GM13976 (cell line): ENCODE results near the gene MRPS14.

ENCODE experiments used
- DNase-seq: peaks from one replicate; pipeline ENCODE4 v3.0.0; 2012; ENCODE audit warnings: low spot score
- CTCF ChIP-seq: IDR thresholded peaks from 2 replicates; pipeline ENCODE4 v1.5.1; 2012; ENCODE audit warnings: borderline replicate concordance, mild to moderate bottlenecking; ENCODE audit not compliant: insufficient read depth; ENCODE audit errors: extremely low read depth, missing control alignments, control extremely low read depth
- in situ Hi-C: fragments of 300-500 bp; cut with MboI; formaldehyde crosslinking; loops from one replicate; pipeline ENCODE4 v1.12.0; 2022; ENCODE audit warnings: low sequenced_read_pairs, mixed read lengths, inconsistent platforms; ENCODE audit not compliant: unreplicated experiment

Gene MRPS14

DNA sequence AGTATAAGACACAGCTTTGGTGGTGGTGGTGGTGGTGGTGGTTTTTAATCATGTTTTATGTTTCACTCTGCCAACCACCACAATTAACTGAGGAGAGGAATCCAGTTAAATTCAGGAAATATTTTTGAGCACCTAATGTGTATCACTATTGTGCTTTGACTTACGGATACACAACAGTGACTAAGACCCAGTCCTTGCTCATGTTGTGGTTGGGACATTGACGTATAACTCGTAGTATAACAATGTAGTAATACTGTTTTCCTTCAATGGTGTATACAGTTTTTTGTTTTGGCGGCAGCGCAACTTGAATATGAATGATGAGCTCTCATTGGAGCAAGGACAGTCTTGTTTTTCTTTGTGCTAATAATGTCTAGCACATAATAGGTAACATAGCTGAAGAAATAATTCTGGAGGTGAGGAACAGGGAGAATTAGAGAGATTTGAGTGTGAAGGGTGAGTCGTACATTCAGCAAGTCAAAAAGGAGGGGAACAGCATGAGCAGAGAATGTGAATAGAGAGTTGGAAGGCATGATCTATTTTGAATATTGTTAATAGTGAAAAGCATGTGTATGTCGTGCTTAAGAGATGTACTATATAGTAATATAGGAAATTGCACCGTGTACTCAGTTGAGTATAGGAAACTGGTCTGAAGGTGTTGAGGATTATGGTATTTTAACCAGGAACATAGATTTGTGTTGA lies 18.0 kb downstream of the MRPS14 start:
- in situ Hi-C loops = no loop called here
- DNase-seq = no peak
- no peak for TF ChIP-seq CTCF

DNA sequence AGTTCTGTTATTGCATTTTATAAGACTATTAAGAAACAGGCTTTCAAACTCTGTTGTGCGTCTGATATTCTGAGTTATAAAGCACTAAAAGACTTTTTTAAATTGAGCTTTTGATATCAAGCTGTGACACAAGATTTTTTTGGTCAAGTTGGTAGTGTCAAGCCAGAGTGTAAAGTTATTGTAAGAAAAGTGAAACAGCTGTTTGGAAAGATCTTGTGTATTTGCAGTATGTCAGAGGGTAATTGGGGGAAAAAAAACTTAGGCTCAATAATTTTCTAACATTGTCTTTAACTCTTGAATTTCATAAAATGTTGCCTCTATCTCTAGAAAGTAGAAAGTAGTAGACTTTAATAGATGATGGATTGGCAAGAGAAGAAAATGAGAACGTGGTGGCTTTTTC lies 19.7 kb downstream of the MRPS14 start:
- in situ Hi-C loops = no loop called here

DNA sequence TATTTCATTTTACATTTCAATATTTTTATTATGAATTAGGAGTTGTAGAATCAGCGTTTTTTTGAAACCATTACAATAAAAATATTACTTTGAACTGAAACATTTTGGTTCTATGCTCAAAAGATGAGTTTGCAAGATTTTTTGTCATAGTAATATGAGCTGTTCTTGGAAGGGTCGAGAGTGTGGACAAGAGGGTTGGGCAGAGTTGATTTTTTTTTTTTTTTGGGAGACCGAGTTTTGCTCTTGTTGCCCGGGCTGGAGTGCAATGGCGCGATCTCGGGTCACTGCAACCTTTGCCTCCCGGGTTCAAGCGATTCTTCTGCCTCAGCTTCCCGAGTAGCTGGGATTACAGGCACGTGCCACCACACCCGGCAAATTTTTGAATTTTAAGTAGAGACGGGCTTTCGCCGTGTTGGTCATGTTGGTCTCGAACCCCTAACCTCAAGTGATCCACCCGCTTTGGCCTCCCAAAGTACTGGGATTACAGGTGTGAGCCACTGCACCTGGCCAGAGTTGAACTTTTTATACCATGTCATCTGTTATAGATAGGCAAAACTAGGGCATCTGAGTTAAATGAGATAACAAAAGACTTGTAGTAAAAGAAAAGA lies 20.2 kb downstream of the MRPS14 start:
- no peak for DNase-seq
- TF ChIP-seq CTCF = no peak
- in situ Hi-C loops = no loop called here

More for the DNA sequence above, 19.7 kb downstream of the MRPS14 start:
- no peak for TF ChIP-seq CTCF
- DNase-seq = no peak

- no peak for TF ChIP-seq CTCF
- DNase-seq = no peak
- in situ Hi-C loops = no loop called here
Measured at GRCh38 chr1:175000697-175001187, 22.5 kb downstream of the MRPS14 start.

DNA sequence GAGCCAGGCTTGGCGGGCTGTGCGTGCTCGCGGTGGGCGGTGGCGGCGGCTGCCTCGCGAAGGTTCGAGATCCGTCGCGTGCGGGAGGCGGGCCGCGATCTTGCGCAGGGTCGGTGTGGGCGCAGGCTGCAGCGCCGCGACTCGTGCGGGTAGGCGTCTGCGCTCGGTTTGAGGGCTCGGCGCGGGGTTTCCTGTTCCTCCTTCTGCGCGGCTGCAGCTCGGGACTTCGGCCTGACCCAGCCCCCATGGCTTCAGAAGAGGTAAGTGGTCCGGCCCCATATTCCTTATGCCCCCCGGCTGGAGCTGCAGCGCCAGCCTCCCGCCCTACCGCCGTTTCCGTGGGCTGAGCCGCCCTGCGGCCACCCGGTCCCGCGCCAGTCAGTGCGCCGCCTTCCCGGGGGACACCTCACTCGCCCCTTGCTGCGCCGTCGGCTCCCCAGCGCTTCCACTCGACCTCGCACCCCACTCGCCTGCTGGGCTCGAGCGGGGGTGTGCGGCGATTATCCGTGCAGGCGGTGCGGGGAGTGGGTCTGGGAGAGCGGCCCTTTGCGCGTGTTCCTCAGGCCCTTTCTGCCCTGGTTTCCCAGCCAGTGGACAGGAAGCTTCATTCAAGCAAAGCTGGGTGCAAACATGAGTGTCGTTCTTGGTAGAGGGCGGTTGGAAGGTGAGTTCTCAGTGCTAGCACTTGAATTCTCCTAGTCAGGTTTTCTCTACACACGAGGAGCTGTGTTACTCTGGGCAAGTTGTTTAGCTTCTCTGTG lies 23.1 kb downstream of the MRPS14 start, which contains the start of gene CACYBP:
CACYBP (plus strand) TSS at position 12 of the 761 bp plus-strand sequence; CDS start at position 246, 234 bp downstream.
- in situ Hi-C loops = loop anchor here (10.0 kb wide), 1 partner anchor 745 kb away; no protein-coding TSS in a partner anchor
- TF ChIP-seq CTCF = no peak
- no peak for DNase-seq

- in situ Hi-C loops = loop anchor here (10.0 kb wide), 1 partner anchor 745 kb away; no protein-coding TSS in a partner anchor
- TF ChIP-seq CTCF = no peak
- peak; percentile 96 for DNase-seq
Measured at GRCh38 chr1:174999216-174999935, 23.8 kb downstream of the MRPS14 start.
